NK-92 treated with Interleukin-12 subunit alpha and Interleukin-12 subunit beta, amount 100 ng/mL, for 24 hours (cell line): ENCODE data around the gene OAF.
"Not testable (repeated sequence)": the region's sequence is repeated elsewhere in the genome, so short reads cannot be mapped to it uniquely, and the experiment has no call there.

Experiments
- DNase-seq: peaks from one replicate; lab custom pipeline; 2025; lab: John Stamatoyannopoulos, UW

OAF gene

DNA sequence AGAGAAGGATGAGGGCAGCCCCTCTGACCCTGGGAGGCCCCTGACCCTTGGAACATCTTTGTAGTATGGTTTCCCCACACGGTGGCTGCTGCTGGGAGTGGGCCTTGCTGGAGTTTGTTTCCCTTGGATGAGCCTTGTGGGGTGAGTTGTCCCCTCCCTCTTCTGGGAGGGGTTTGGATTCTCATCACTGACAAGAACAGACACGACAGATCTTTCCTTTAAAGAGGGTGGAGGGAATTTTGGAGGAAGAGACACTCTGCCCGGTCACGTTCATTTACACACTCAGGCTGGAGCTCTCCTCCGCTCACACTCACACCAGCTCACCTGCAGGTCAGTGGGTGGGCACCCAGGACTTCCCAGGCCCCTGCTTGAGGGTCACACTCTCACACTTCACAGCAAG lies 60.8 kb downstream of the OAF start:
- DNase-seq = no peak

DNA sequence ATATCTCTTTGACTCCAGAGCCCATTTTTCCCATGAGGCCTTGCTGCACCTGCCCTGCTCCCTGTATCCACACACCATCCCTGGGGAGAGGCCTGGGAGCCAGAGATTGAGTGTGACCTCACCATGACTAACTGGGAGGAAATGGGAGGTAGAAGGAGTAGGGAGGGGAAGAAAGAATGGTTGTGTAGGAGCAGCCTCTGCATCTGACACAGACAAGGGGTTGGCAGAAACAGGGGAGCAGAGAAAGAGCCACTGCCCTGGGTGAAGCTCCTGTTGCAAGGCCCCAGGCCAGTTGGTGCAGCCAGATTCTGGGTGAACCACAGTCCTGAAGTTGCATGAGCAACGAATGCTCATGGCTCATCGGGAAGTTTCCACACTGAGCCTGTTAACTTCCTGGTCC lies 61.5 kb downstream of the OAF start:
- DNase-seq = no peak

DNA sequence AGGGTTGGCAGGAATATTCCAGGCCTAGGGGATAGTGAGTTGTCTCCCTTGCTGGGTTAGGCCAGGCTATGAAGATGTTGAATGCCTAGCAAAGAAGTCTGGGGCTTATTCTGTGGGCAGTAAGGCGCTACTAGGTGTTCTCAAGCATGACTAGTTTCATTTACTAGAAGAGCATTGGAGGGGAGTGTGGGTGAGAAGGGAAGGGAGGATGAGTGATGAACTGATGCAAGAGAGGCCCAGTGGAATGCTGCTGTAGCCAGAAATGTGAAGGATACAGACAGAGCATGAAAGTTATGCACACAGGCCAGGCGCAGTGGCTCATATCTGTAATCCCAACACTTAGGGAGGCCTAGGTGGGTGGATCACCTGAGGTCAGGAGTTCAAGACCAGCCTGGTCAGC lies 62.6 kb downstream of the OAF start:
- DNase-seq = no peak

DNA sequence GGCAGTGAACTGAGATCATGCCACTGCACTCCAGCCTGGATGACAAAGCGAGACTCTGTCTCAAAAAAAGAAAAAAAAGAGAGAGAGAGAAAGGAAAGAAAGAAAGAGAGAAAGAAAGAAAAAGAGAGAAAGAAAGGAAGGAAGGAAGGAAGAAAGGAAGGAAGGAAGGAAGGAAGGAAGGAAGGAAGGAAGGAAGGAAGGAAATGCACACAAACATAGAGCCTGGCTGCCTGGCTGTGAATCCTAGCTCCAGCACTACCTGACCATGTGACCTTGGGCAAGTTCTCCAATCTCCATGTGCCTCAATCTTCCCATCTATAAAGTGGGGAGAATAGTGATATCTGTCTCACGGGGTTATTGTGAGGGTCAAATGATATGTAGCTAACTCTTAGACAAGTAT lies 63.1 kb downstream of the OAF start:
- not testable (repeated sequence) for DNase-seq

DNA sequence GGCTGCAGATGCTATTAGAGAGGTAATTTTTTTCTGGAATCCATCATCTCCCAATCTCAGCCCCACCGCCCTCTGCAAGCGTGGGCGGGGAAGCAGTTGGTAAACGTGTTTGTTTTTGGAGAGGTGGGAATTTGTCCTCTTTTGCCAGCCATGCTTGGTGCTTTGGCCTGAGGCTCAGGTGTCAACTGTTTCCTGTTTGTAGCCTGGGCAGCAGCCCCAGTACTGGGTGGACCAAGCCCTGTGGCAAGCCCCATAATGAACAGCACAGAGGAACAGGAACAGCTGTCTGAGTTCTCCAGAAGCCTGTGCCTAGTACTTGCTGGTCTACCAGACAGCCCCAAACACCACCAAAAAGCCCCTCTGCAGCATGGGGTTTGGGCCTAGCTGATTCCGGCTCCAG lies 68.7 kb downstream of the OAF start:
- no peak for DNase-seq
